ENCODE measurements around the gene OR10A7.
"Not testable (repeated sequence)": the region's sequence is repeated elsewhere in the genome, so short reads cannot be mapped to it uniquely, and the experiment has no call there.

Gene OR10A7, protein sequence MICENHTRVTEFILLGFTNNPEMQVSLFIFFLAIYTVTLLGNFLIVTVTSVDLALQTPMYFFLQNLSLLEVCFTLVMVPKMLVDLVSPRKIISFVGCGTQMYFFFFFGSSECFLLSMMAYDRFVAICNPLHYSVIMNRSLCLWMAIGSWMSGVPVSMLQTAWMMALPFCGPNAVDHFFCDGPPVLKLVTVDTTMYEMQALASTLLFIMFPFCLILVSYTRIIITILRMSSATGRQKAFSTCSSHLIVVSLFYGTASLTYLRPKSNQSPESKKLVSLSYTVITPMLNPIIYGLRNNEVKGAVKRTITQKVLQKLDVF

DNA sequence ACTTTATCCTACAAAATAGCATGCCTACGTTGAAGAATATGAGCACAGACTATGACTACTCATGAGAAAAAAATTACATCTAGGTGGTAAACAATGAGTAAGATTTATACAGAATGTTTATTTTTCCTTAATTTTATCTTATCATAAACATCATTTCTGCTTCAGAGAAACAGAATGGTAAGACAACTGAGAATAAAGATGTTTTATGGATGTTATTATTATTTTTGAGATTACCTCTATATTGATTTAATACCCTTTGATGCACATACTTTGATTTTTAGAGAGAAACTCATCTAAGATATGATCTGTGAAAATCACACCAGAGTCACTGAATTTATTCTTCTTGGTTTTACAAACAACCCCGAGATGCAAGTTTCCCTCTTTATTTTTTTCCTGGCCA lies at the start of gene OR10A7:
TSS of gene OR10A7 (plus strand) at position 301 of the 400 bp plus-strand sequence. CDS start at position 301, 0 bp downstream.
- no peak for DNase-seq

DNA sequence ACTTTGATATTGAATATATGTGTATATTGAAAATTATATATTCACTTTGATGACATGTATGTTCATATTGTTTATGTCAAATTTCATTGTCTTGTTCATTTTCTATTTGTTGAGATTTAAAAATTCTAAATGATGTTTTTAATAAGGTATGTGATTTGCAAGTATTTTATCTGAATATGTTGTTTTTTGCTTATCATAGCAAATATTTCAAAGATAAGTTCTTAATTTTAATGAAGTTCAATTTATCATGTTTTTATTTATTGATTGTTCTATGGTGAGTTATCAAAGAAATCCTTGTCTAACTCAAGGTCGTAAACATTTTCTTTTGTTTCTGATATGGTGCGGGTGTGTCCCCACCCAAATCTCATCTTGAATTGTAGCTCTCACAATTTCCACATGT lies 49.4 kb upstream of the OR10A7 start:
- DNase-seq, result no peak

DNA sequence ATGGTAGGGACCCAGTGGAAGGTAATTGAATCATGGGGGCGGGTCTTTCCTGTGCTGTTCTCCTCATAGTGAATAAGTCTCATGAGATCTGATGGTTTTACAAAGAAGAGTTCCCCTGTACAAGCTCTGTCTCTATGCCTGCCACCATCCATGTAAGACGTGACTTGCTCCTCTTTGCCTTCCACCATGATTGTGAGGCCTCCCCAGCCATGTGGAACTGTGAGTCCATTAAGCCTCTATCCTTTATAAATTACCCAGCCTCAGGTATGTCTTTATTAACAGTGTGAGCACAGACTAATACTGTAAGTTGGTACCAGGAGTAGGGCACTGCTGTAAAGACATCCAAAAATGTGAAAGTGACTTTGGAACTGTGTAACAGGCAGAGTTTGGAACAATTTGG lies 49.0 kb upstream of the OR10A7 start:
- DNase-seq, result not testable (repeated sequence)

DNA sequence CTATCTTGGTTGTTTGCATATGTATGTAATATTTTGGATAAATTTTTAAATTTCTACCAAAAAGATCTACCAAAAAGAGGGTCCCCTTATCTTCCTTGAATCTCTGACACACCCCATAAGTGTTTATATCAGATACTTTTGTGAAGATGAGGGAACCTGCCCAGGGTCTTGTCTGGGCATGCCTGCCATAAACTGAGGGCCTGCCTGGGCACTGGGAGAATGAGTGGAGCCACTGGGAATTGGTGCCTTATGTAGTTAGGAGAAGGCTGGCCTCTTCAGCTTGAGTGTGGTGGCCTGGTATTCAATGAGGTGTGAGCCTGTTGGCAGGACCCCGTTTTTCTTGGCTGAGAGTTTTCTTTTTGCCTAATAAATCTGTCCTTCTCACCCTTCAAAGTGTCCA lies 48.1 kb upstream of the OR10A7 start:
- DNase-seq, result no peak

DNA sequence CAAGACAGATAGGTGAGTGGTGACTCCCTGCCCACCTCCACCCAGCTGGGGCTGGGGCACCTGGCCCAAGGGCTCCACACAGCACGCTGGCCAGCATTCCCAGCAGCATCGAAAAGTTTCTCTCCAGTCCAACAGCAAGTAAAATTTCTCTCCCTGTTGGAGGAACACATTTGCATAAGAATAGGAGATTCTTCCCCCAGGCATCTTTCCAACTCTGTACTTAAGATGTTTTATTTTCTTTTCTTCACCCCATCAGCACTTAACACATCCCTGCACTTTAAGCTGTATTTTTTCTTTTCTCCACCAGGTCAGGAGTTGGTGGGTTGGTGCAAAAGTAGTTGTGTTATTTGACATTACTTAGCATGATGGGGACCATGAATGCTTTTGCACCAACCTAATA lies 47.4 kb upstream of the OR10A7 start:
- no peak for DNase-seq

DNA sequence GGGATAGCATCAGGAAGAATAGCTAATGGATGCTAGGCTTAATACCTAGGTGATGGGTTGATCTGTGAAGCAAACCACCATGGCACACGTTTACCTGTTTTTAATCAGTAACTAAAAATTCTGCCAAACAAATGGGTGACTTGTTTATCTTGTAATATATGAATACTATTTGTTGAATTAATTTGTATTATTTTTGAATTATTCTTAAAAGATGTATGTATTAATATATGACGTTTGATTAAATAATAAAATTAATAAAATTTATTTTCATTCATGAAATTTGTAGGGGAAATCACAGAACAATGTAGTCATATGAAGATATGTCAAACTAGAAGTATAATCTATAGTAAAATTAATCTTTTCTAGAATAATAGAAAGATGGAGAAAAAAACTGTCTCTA lies 32.3 kb upstream of the OR10A7 start:
- DNase-seq, result no peak

DNA sequence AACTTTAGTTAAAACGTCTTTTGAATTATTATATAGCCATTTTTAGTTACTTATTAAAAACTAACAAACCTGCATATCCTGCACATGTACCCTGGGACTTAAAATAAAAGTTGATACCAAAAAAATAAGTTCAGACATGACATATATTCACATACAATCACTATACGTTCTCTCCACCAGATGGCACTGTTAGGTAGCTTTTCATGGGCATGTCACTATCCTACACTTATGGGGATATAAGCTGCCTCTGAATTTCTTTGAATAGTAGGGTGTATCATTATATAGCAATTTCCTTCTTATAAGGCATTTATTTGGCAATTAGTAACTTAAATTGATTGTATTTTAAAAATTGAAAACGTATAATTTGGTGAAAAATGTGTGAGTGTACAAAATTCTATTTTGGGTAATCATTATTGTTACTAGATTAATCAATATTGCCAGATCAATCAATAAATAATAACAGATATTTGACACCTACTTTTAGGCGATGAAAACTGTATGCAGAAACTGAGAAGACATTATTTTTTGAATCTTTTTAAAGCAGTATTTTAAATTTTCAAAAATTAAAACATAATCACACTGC lies 31.8 kb upstream of the OR10A7 start:
- DNase-seq, result peak; percentile 26

DNA sequence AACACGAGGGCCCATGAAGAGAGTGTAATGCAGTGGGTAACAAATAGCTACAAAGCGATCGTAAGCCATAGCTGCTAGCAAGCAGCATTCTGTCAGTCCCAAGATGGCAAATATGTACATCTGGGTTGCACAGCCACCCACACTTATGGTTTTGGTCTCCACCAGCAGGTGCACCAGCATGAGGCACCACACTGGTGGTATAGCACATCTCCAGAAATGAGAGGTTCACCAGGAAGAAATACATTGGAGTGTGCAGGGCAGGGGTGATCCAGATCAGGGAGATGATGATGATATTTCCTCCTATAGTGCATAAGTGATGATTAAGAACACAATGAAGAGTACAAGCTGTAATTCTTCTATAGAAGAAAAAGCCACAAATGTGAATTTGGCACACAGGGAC lies 26.4 kb upstream of the OR10A7 start:
- no peak for DNase-seq

DNA sequence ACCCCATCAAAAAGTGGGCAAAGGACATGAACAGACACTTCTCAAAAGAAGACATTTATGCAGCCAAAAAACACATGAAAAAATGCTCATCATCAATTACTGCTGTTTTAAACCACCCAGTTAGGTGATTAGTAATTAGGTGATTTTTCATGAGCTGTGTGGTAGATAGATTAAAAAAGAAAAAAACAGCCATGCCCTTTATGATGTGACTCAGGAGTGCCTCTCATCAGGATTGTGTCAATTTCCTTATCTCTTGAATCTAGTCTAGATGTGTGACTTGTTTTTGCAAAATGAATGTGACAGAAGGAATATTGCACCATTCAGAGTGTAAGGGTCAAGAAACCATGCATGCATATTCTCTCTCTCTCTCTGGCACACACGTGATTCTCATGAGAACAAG lies 5.7 kb downstream of the OR10A7 start:
- no peak for DNase-seq

DNA sequence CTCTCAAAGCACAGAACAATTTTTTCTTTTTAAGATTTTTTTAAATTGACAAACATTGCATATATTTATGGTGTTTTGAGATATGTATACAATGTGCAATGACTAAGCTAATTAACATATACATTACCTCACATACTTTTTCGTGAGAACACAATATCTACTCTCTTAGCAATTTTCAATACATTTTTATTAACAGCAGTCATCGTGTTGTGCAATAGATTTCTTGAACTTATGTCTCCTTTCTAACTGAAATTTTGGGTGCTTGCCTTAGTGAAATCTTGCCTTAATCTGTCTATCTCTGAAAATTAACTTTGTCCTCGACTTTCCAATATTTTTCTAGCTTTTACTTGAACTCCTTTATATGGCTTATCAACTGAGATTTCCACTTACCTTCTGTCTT lies 6.8 kb downstream of the OR10A7 start:
- no peak for DNase-seq

DNA sequence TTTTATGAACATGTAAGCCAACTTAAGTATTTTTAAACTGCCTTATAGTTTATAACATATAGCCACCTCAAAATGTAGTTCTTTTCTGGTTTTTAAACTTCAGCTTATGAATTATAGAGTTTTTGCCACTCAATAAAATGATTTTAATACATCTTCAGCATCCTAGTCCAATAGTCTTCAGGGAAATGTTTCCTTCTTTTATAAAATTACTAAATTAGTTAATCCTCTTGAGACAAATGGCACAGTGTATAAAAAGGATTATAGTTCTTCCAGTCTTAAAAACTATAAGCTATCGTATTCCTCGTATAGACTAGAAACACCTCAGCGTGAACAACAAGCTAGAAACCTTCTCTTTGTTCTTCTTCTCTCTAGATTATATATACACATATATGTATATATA lies 23.5 kb downstream of the OR10A7 start, which contains the start of gene OR6C74:
TSS of gene OR6C74 (plus strand) at position 301 of the 400 bp plus-strand sequence. CDS start 2,679 bp downstream, outside the sequence.
- DNase-seq, result no peak

DNA sequence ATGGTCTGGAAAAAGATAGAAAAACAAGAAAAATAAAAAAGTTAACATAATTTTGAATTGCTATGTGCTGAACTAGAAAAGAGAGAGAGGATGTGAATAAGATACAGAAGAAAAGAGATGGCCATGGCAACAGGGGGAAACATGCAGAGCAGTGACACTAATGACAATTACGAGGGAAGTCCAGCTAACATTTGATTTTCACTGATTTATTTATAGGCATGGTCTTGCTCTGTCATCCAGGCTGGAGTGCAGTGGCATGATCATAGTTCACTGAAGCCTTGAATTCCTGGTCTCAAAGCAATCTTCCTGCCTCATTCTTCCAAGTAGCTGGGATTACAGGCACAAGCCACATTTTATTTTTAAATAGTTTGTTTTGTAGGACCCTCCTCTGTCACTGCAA lies 25.3 kb downstream of the OR10A7 start:
- no peak for DNase-seq

DNA sequence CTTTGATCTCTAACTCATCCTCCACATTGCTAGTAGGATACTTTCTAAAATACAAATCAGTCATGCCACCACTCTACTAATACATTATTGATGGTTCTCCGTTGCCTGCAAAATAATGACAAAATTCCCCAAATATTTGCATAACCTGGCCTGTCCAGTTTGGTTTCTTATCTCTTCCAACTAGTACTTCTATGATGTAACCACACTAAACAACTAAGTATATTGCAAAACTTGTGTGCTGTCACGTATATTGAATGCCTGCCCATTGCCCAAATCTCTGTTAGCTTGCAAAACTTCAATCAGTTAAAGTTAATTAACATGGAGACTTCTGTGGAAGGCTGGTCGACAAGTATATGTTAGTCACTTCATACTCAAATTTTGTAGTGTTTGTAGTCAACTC lies 30.1 kb downstream of the OR10A7 start:
- DNase-seq, result no peak

DNA sequence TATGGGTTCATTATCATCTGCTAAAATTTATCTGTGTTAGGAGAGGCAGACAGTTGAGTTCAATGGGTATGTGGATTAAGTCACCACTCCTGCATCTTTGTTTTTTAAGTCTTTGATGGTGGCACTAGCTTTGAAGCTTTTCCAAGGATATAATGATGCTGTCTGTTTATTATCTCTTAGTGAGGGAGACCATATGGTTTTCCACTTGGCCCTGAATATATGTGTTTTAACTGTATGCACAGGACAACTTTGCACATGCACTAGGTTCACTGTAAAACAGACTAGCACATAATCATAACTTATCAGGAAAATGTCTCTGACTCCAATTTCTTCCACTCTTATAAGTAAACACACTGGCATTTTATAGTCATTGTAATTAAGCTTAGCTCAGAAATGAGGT lies 32.5 kb downstream of the OR10A7 start:
- no peak for DNase-seq

DNA sequence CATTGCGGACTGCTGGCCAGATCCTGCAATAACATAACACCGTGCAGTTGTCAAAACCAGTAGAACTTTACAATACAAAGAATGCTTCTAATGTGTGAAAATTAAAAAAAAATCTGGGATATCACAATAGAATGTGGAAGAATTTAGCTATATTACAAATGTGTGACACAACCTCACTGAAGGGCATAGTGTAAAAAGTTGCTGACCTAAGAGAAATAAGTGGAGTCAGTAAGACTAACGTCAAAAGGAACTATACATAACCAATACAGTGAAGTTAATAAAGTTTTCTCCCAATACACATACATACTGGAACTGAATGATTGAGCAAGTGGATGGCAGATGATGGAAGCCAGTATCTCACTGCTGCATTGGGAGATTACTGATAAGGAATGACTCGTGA lies 36.0 kb downstream of the OR10A7 start:
- no peak for DNase-seq

DNA sequence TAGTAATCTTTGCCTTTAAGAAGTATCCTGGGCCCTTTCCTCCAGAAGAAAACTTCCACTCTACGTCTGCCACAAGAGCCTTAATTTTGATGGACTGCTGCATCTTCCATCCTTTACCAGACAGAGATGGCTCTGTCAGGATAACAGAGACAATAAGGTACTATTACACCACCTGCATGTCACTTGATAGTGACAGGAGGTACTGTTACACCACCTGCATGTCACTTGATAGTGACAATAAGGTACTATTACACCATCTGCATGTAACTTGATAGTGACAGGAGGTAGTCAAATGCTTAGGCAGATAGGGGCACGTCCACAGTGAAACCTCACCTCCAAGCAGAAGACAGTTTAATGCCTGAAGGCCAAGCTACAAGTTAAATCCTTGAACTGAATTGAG lies 37.5 kb downstream of the OR10A7 start:
- no peak for DNase-seq

Measured in NCI-H1092 (cell line).